ENCODE results near the gene SIM2.

The SIM2 gene

GRCh38 chr21:36700971-36701755 is 2.2 kb downstream of the SIM2 start:
- ChIA-PET POLR2A (no interaction called here), CTCF (interaction anchor here (1.1 to 2.7 kb wide), 4 partner anchors 10 to 226 kb away, joined by 3 to 10 read pairs (median 6); no protein-coding TSS in a partner anchor)
- DNase-seq (ENCODE audit: low read depth, low spot score): no peak
- H3K4me3 ChIP-seq (ENCODE audit: low read depth, low read length): peak overlapping the region; percentile 48
- no peak for TF ChIP-seq CTCF (IDR thresholded peaks at IDR 0.05; ENCODE audit: insufficient read depth, low read length, missing control alignments)

GRCh38 chr21:36701756-36702621 is 3.1 kb downstream of the SIM2 start:
- ChIA-PET CTCF (interaction anchor here (1.1 to 2.7 kb wide), 5 partner anchors 9 to 225 kb away, joined by 3 to 10 read pairs (median 4); no protein-coding TSS in a partner anchor), POLR2A (no interaction called here)
- peak overlapping the region; percentile 30; the same call in 1 of the 2 replicates for H3K4me3 ChIP-seq (ENCODE audit: low read depth, low read length)
- DNase-seq (ENCODE audit: low read depth, low spot score): no peak
- no peak for TF ChIP-seq CTCF (IDR thresholded peaks at IDR 0.05; ENCODE audit: insufficient read depth, low read length, missing control alignments)

GRCh38 chr21:36702622-36702968 is 3.7 kb downstream of the SIM2 start:
- H3K4me3 ChIP-seq (ENCODE audit: low read depth, low read length): no peak overlapping the region
- ChIA-PET POLR2A (no interaction called here), CTCF (interaction anchor here (1.4 to 2.7 kb wide), 3 partner anchors 8 to 224 kb away, joined by 4 to 10 read pairs (median 9); no protein-coding TSS in a partner anchor)
- TF ChIP-seq CTCF (IDR thresholded peaks at IDR 0.05; ENCODE audit: insufficient read depth, low read length, missing control alignments): no peak
- DNase-seq (ENCODE audit: low read depth, low spot score): no peak

GRCh38 chr21:36703123-36703522 is 4.2 kb downstream of the SIM2 start:
- TF ChIP-seq CTCF (IDR thresholded peaks at IDR 0.05; ENCODE audit: insufficient read depth, low read length, missing control alignments): no peak
- ChIA-PET CTCF (interaction anchor here (1.2 to 2.7 kb wide), 4 partner anchors 8 to 224 kb away, joined by 3 to 10 read pairs (median 6); no protein-coding TSS in a partner anchor), POLR2A (no interaction called here)
- DNase-seq (ENCODE audit: low read depth, low spot score): no peak
- H3K4me3 ChIP-seq (ENCODE audit: low read depth, low read length): no peak overlapping the region

- CTCF ChIA-PET: interaction anchor here (1.2 to 2.4 kb wide), 2 partner anchors 9 to 223 kb away, joined by 3 to 9 read pairs; no protein-coding TSS in a partner anchor
- POLR2A ChIA-PET: no interaction called here
- DNase-seq (ENCODE audit: low read depth, low spot score): no peak
- TF ChIP-seq CTCF (IDR thresholded peaks at IDR 0.05; ENCODE audit: insufficient read depth, low read length, missing control alignments): no peak
- H3K4me3 ChIP-seq (ENCODE audit: low read depth, low read length): no peak overlapping the region
Observed at GRCh38 chr21:36703626-36704280, 4.8 kb downstream of the SIM2 start.
